Measurements from ENCODE around the gene DCST1.

DCST1 gene

GRCh38 chr1:155012776-155013602 is 20.6 kb upstream of the DCST1 start:
- H3K9me3 ChIP-seq (ENCODE audit: control insufficient read depth, low read length) = no peaks in the 10 kb centered on the region
- H3K27me3 ChIP-seq (replicated peaks; ENCODE audit: control insufficient read depth, insufficient read depth, low read length, poor library complexity, severe bottlenecking) = no peaks in the 10 kb centered on the region
- peak overlapping the region; percentile 56 for H3K4me3 ChIP-seq (ENCODE audit: insufficient read depth, low read depth, low read length, poor library complexity, severe bottlenecking)
- no peak for DNase-seq
- H3K4me1 ChIP-seq (ENCODE audit: control insufficient read depth, insufficient read depth, low read length, poor library complexity, severe bottlenecking) = peaks cover 89% of the 10 kb centered on the region
- peak overlapping the region; percentile 77 for H3K27ac ChIP-seq (ENCODE audit: insufficient read depth, low read length, poor library complexity, severe bottlenecking)
- H3K36me3 ChIP-seq (ENCODE audit: control insufficient read depth, insufficient read depth, low read length) = peaks cover 20% of the 10 kb centered on the region

GRCh38 chr1:155013632-155014031 is 20.0 kb upstream of the DCST1 start:
- peak in 2 of 3 donors; percentile 39 to 46 for DNase-seq
- H3K27ac ChIP-seq (ENCODE audit: insufficient read depth, low read length, poor library complexity, severe bottlenecking) = peak overlapping the region; percentile 77
- H3K4me1 ChIP-seq (ENCODE audit: control insufficient read depth, insufficient read depth, low read length, poor library complexity, severe bottlenecking) = peaks cover 86% of the 10 kb centered on the region
- H3K4me3 ChIP-seq (ENCODE audit: insufficient read depth, low read depth, low read length, poor library complexity, severe bottlenecking) = peak overlapping the region; percentile 56
- H3K9me3 ChIP-seq (ENCODE audit: control insufficient read depth, low read length) = no peaks in the 10 kb centered on the region
- H3K36me3 ChIP-seq (ENCODE audit: control insufficient read depth, insufficient read depth, low read length) = peaks cover 23% of the 10 kb centered on the region
- H3K27me3 ChIP-seq (replicated peaks; ENCODE audit: control insufficient read depth, insufficient read depth, low read length, poor library complexity, severe bottlenecking) = no peaks in the 10 kb centered on the region

- Histone ChIP-seq H3K9me3 (ENCODE audit: control insufficient read depth, low read length) (no peaks in the 10 kb centered on the region), H3K4me3 (ENCODE audit: insufficient read depth, low read depth, low read length, poor library complexity, severe bottlenecking) (no peak overlapping the region), H3K27me3 (replicated peaks; ENCODE audit: control insufficient read depth, insufficient read depth, low read length, poor library complexity, severe bottlenecking) (no peaks in the 10 kb centered on the region), H3K4me1 (ENCODE audit: control insufficient read depth, insufficient read depth, low read length, poor library complexity, severe bottlenecking) (peaks cover 82% of the 10 kb centered on the region), H3K36me3 (ENCODE audit: control insufficient read depth, insufficient read depth, low read length) (peaks cover 31% of the 10 kb centered on the region), H3K27ac (ENCODE audit: insufficient read depth, low read length, poor library complexity, severe bottlenecking) (peak overlapping the region; percentile 77)
- no peak for DNase-seq
These were observed 18.7 kb upstream of the DCST1 start for GRCh38 chr1:155014709-155015508.

GRCh38 chr1:155015527-155016230 is 17.9 kb upstream of the DCST1 start:
- Histone ChIP-seq H3K36me3 (ENCODE audit: control insufficient read depth, insufficient read depth, low read length) (peaks cover 31% of the 10 kb centered on the region), H3K9me3 (ENCODE audit: control insufficient read depth, low read length) (no peaks in the 10 kb centered on the region), H3K4me1 (ENCODE audit: control insufficient read depth, insufficient read depth, low read length, poor library complexity, severe bottlenecking) (peaks cover 76% of the 10 kb centered on the region), H3K27ac (ENCODE audit: insufficient read depth, low read length, poor library complexity, severe bottlenecking) (peak overlapping the region; percentile 77), H3K27me3 (replicated peaks; ENCODE audit: control insufficient read depth, insufficient read depth, low read length, poor library complexity, severe bottlenecking) (no peaks in the 10 kb centered on the region), H3K4me3 (ENCODE audit: insufficient read depth, low read depth, low read length, poor library complexity, severe bottlenecking) (peak overlapping the region; percentile 7)
- no peak for DNase-seq

- Histone ChIP-seq H3K4me3 (ENCODE audit: insufficient read depth, low read depth, low read length, poor library complexity, severe bottlenecking) (peak overlapping the region; percentile 37), H3K27ac (ENCODE audit: insufficient read depth, low read length, poor library complexity, severe bottlenecking) (peak overlapping the region; percentile 77), H3K36me3 (ENCODE audit: control insufficient read depth, insufficient read depth, low read length) (peaks cover 31% of the 10 kb centered on the region), H3K9me3 (ENCODE audit: control insufficient read depth, low read length) (no peaks in the 10 kb centered on the region), H3K4me1 (ENCODE audit: control insufficient read depth, insufficient read depth, low read length, poor library complexity, severe bottlenecking) (peaks cover 69% of the 10 kb centered on the region), H3K27me3 (replicated peaks; ENCODE audit: control insufficient read depth, insufficient read depth, low read length, poor library complexity, severe bottlenecking) (no peaks in the 10 kb centered on the region)
- no peak for DNase-seq
These were observed 17.3 kb upstream of the DCST1 start for GRCh38 chr1:155016231-155016831.

- Histone ChIP-seq H3K27me3 (replicated peaks; ENCODE audit: control insufficient read depth, insufficient read depth, low read length, poor library complexity, severe bottlenecking) (no peaks in the 10 kb centered on the region), H3K4me3 (ENCODE audit: insufficient read depth, low read depth, low read length, poor library complexity, severe bottlenecking) (peak overlapping the region; percentile 37), H3K4me1 (ENCODE audit: control insufficient read depth, insufficient read depth, low read length, poor library complexity, severe bottlenecking) (peaks cover 59% of the 10 kb centered on the region), H3K27ac (ENCODE audit: insufficient read depth, low read length, poor library complexity, severe bottlenecking) (peak overlapping the region; percentile 77), H3K36me3 (ENCODE audit: control insufficient read depth, insufficient read depth, low read length) (peaks cover 31% of the 10 kb centered on the region), H3K9me3 (ENCODE audit: control insufficient read depth, low read length) (no peaks in the 10 kb centered on the region)
- peak; percentile 82 to 84 (median 84) for DNase-seq
These were observed 16.3 kb upstream of the DCST1 start for GRCh38 chr1:155017041-155017945.

GRCh38 chr1:155017946-155018316 is 15.7 kb upstream of the DCST1 start:
- H3K27me3 ChIP-seq (replicated peaks; ENCODE audit: control insufficient read depth, insufficient read depth, low read length, poor library complexity, severe bottlenecking) = no peaks in the 10 kb centered on the region
- H3K4me1 ChIP-seq (ENCODE audit: control insufficient read depth, insufficient read depth, low read length, poor library complexity, severe bottlenecking) = peaks cover 53% of the 10 kb centered on the region
- no peak for DNase-seq
- peak overlapping the region; percentile 77 for H3K27ac ChIP-seq (ENCODE audit: insufficient read depth, low read length, poor library complexity, severe bottlenecking)
- no peak overlapping the region for H3K4me3 ChIP-seq (ENCODE audit: insufficient read depth, low read depth, low read length, poor library complexity, severe bottlenecking)
- no peaks in the 10 kb centered on the region for H3K9me3 ChIP-seq (ENCODE audit: control insufficient read depth, low read length)
- peaks cover 31% of the 10 kb centered on the region for H3K36me3 ChIP-seq (ENCODE audit: control insufficient read depth, insufficient read depth, low read length)

GRCh38 chr1:155018617-155019348 is 14.8 kb upstream of the DCST1 start:
- peak overlapping the region; percentile 77 for H3K27ac ChIP-seq (ENCODE audit: insufficient read depth, low read length, poor library complexity, severe bottlenecking)

More at GRCh38 chr1:155018617-155019348, 14.8 kb upstream of the DCST1 start:
- DNase-seq = no peak
- peaks cover 31% of the 10 kb centered on the region for H3K36me3 ChIP-seq (ENCODE audit: control insufficient read depth, insufficient read depth, low read length)
- peaks cover 45% of the 10 kb centered on the region for H3K4me1 ChIP-seq (ENCODE audit: control insufficient read depth, insufficient read depth, low read length, poor library complexity, severe bottlenecking)
- no peaks in the 10 kb centered on the region for H3K9me3 ChIP-seq (ENCODE audit: control insufficient read depth, low read length)
- no peaks in the 10 kb centered on the region for H3K27me3 ChIP-seq (replicated peaks; ENCODE audit: control insufficient read depth, insufficient read depth, low read length, poor library complexity, severe bottlenecking)
- no peak overlapping the region for H3K4me3 ChIP-seq (ENCODE audit: insufficient read depth, low read depth, low read length, poor library complexity, severe bottlenecking)

Measured in effector memory CD4-positive, alpha-beta T cell (primary cell).